Measurements from ENCODE around the gene PAXX.

DNA sequence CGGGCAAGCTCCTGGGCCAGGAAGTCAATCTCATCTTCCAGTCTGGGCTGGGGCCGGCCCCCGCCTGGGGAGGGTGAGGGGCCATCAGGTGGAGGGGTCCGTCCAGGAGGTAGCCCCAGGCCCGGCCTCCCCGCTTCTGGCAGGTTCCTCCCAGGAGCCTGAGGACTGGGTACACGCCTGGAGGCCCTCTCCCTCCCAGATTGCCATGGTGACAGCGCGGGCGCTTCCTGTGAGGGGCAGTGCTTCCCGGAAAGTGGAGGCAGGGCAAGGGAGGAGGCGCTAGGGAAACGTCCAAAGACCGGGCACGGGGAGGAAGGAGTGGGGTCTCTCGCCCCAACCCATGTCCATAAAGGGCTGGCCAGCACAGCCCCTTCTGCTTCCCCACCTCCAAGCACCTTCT, 48.9 kb downstream of the PAXX start:
- TF ChIP-seq, protein P1, sequence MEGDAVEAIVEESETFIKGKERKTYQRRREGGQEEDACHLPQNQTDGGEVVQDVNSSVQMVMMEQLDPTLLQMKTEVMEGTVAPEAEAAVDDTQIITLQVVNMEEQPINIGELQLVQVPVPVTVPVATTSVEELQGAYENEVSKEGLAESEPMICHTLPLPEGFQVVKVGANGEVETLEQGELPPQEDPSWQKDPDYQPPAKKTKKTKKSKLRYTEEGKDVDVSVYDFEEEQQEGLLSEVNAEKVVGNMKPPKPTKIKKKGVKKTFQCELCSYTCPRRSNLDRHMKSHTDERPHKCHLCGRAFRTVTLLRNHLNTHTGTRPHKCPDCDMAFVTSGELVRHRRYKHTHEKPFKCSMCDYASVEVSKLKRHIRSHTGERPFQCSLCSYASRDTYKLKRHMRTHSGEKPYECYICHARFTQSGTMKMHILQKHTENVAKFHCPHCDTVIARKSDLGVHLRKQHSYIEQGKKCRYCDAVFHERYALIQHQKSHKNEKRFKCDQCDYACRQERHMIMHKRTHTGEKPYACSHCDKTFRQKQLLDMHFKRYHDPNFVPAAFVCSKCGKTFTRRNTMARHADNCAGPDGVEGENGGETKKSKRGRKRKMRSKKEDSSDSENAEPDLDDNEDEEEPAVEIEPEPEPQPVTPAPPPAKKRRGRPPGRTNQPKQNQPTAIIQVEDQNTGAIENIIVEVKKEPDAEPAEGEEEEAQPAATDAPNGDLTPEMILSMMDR (IDR thresholded peaks at IDR 0.05; ENCODE audit: low read depth, low read length): no peak
- TF ChIP-seq, protein P2, sequence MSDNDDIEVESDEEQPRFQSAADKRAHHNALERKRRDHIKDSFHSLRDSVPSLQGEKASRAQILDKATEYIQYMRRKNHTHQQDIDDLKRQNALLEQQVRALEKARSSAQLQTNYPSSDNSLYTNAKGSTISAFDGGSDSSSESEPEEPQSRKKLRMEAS (IDR thresholded peaks at IDR 0.05; ENCODE audit: low read depth, low read length): no peak
- TF ChIP-seq POLR2A (IDR thresholded peaks at IDR 0.05; ENCODE audit: extremely low read depth, insufficient read length): no peak
- TF ChIP-seq MYC (IDR thresholded peaks at IDR 0.05; ENCODE audit: low read depth, low read length): no peak
